ENCODE data around the gene OR52E6. TPM values are rescaled to one million over a fixed set of nuclear protein-coding genes. Genes with fewer than 3 reads are reported as not detected.

OR52E6 gene
- total RNA-seq, 1 experiment from 2014 or later: not detected

DNA sequence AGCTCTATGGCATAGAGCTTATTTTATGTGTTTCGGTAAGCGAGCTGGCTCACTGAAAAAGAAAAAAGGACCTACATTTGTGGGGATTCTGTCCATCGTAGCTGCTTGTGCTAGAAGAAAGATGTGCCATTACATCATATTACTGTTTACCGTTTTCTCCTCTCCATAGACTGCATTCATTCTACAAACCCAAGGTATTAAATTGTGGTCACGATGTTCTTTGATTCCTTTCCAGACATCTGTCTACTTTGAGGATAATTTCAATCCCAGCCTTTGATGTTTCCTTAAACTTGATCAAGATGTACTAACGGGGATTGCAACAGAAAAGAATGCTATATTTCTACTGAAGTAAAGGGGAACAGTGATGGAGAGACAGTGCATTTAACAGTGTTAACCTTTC, 45.2 kb downstream of the OR52E6 start:
- Mint-ChIP-seq H3K9me3 (no peaks in the 10 kb centered on the region), H3K4me3 (no peak overlapping the region), H3K27me3 (ENCODE audit: low read depth) (no peaks in the 10 kb centered on the region), H3K4me1 (no peaks in the 10 kb centered on the region), H3K27ac (no peak overlapping the region), H3K36me3 (no peaks in the 10 kb centered on the region)
- no peak for DNase-seq (ENCODE audit: low spot score)
- no peak for ATAC-seq
- TF ChIP-seq ZNF317 (CRISPR knock-in tag; IDR thresholded peaks at IDR 0.05; ENCODE audit: borderline replicate concordance, low read depth): no peak
- no peak for TF ChIP-seq KAT7 (CRISPR knock-in tag; IDR thresholded peaks at IDR 0.05; ENCODE audit: borderline replicate concordance)
- TF ChIP-seq, protein P1, sequence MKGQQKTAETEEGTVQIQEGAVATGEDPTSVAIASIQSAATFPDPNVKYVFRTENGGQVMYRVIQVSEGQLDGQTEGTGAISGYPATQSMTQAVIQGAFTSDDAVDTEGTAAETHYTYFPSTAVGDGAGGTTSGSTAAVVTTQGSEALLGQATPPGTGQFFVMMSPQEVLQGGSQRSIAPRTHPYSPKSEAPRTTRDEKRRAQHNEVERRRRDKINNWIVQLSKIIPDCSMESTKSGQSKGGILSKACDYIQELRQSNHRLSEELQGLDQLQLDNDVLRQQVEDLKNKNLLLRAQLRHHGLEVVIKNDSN (CRISPR knock-in tag; IDR thresholded peaks at IDR 0.05): no peak
- TF ChIP-seq JUN (CRISPR knock-in tag; IDR thresholded peaks at IDR 0.05): no peak
- POLR2A ChIA-PET: no interaction called here
- CTCF ChIA-PET: interaction anchor here (1.0 kb wide), 1 partner anchor 94 kb away, joined by 3 read pairs; no protein-coding TSS in a partner anchor

DNA sequence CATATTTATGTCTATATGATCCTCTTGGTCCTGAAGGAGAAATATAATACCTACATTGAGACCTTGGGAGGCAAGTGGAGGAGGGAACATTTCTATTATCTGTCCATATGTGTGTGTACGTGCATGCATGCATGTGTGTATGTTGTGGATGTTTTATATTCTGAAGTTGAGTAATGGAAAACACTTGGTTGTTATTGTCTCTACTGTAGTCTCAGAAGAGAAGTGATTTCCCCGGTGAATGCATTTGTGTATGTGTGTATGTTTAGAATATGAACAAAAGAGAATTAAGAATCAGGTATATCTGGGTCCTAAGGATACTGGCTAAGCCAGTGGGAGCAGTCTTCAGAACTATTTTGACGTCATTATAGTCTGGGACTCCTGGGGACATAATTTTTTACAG, 50.5 kb downstream of the OR52E6 start, which contains the start of gene OR52N1:
OR52N1 (minus strand) TSS at position 101 of the 400 bp plus-strand sequence. CDS start 2,449 bp downstream, outside the sequence.
- POLR2A ChIA-PET: no interaction called here
- no peak for ATAC-seq
- DNase-seq (ENCODE audit: low spot score): no peak
- no peak for TF ChIP-seq CBFB (CRISPR knock-in tag; IDR thresholded peaks at IDR 0.05; ENCODE audit: low read depth)
- TF ChIP-seq, protein P2, sequence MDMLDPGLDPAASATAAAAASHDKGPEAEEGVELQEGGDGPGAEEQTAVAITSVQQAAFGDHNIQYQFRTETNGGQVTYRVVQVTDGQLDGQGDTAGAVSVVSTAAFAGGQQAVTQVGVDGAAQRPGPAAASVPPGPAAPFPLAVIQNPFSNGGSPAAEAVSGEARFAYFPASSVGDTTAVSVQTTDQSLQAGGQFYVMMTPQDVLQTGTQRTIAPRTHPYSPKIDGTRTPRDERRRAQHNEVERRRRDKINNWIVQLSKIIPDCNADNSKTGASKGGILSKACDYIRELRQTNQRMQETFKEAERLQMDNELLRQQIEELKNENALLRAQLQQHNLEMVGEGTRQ (CRISPR knock-in tag; IDR thresholded peaks at IDR 0.05): no peak
- TF ChIP-seq HMGA2 (CRISPR knock-in tag; IDR thresholded peaks at IDR 0.05): no peak
- TF ChIP-seq, protein P3, sequence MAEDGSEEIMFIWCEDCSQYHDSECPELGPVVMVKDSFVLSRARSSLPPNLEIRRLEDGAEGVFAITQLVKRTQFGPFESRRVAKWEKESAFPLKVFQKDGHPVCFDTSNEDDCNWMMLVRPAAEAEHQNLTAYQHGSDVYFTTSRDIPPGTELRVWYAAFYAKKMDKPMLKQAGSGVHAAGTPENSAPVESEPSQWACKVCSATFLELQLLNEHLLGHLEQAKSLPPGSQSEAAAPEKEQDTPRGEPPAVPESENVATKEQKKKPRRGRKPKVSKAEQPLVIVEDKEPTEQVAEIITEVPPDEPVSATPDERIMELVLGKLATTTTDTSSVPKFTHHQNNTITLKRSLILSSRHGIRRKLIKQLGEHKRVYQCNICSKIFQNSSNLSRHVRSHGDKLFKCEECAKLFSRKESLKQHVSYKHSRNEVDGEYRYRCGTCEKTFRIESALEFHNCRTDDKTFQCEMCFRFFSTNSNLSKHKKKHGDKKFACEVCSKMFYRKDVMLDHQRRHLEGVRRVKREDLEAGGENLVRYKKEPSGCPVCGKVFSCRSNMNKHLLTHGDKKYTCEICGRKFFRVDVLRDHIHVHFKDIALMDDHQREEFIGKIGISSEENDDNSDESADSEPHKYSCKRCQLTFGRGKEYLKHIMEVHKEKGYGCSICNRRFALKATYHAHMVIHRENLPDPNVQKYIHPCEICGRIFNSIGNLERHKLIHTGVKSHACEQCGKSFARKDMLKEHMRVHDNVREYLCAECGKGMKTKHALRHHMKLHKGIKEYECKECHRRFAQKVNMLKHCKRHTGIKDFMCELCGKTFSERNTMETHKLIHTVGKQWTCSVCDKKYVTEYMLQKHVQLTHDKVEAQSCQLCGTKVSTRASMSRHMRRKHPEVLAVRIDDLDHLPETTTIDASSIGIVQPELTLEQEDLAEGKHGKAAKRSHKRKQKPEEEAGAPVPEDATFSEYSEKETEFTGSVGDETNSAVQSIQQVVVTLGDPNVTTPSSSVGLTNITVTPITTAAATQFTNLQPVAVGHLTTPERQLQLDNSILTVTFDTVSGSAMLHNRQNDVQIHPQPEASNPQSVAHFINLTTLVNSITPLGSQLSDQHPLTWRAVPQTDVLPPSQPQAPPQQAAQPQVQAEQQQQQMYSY (CRISPR knock-in tag; IDR thresholded peaks at IDR 0.05): no peak
- TF ChIP-seq ETV6 (CRISPR knock-in tag; IDR thresholded peaks at IDR 0.05): no peak
- TF ChIP-seq, protein P4, sequence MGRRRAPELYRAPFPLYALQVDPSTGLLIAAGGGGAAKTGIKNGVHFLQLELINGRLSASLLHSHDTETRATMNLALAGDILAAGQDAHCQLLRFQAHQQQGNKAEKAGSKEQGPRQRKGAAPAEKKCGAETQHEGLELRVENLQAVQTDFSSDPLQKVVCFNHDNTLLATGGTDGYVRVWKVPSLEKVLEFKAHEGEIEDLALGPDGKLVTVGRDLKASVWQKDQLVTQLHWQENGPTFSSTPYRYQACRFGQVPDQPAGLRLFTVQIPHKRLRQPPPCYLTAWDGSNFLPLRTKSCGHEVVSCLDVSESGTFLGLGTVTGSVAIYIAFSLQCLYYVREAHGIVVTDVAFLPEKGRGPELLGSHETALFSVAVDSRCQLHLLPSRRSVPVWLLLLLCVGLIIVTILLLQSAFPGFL (CRISPR knock-in tag; IDR thresholded peaks at IDR 0.05; ENCODE audit: borderline replicate concordance): no peak
- TF ChIP-seq, protein P5, sequence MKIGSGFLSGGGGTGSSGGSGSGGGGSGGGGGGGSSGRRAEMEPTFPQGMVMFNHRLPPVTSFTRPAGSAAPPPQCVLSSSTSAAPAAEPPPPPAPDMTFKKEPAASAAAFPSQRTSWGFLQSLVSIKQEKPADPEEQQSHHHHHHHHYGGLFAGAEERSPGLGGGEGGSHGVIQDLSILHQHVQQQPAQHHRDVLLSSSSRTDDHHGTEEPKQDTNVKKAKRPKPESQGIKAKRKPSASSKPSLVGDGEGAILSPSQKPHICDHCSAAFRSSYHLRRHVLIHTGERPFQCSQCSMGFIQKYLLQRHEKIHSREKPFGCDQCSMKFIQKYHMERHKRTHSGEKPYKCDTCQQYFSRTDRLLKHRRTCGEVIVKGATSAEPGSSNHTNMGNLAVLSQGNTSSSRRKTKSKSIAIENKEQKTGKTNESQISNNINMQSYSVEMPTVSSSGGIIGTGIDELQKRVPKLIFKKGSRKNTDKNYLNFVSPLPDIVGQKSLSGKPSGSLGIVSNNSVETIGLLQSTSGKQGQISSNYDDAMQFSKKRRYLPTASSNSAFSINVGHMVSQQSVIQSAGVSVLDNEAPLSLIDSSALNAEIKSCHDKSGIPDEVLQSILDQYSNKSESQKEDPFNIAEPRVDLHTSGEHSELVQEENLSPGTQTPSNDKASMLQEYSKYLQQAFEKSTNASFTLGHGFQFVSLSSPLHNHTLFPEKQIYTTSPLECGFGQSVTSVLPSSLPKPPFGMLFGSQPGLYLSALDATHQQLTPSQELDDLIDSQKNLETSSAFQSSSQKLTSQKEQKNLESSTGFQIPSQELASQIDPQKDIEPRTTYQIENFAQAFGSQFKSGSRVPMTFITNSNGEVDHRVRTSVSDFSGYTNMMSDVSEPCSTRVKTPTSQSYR (CRISPR knock-in tag; IDR thresholded peaks at IDR 0.05): no peak
- TF ChIP-seq ELF4 (CRISPR knock-in tag; IDR thresholded peaks at IDR 0.05; ENCODE audit: low read depth): no peak
- no peak for TF ChIP-seq MXD4 (CRISPR knock-in tag; IDR thresholded peaks at IDR 0.05; ENCODE audit: borderline replicate concordance)
- TF ChIP-seq TP53 (CRISPR knock-in tag; IDR thresholded peaks at IDR 0.05): no peak
- TF ChIP-seq NFE2L1 (CRISPR knock-in tag; IDR thresholded peaks at IDR 0.05): no peak
- TF ChIP-seq, protein P6, sequence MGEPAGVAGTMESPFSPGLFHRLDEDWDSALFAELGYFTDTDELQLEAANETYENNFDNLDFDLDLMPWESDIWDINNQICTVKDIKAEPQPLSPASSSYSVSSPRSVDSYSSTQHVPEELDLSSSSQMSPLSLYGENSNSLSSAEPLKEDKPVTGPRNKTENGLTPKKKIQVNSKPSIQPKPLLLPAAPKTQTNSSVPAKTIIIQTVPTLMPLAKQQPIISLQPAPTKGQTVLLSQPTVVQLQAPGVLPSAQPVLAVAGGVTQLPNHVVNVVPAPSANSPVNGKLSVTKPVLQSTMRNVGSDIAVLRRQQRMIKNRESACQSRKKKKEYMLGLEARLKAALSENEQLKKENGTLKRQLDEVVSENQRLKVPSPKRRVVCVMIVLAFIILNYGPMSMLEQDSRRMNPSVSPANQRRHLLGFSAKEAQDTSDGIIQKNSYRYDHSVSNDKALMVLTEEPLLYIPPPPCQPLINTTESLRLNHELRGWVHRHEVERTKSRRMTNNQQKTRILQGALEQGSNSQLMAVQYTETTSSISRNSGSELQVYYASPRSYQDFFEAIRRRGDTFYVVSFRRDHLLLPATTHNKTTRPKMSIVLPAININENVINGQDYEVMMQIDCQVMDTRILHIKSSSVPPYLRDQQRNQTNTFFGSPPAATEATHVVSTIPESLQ (CRISPR knock-in tag; IDR thresholded peaks at IDR 0.05): no peak
- Mint-ChIP-seq H3K36me3 (no peaks in the 10 kb centered on the region), H3K9me3 (no peaks in the 10 kb centered on the region), H3K27me3 (ENCODE audit: low read depth) (no peaks in the 10 kb centered on the region), H3K27ac (no peak within 1 kb of the TSS), H3K4me3 (no peak within 1 kb of the TSS), H3K4me1 (no peaks in the 10 kb centered on the region)
- CTCF ChIA-PET: no interaction called here

Measured in WTC11 (cell line).